Measurements from ENCODE around the gene TTLL10.

Gene TTLL10

GRCh38 chr1:1173793-1174415 is at the start of gene TTLL10:
Gene TTLL10 (plus strand): TSS chr1:1173880. CDS start chr1:1179216, 5,336 bp downstream.
- no peak for DNase-seq

DNA sequence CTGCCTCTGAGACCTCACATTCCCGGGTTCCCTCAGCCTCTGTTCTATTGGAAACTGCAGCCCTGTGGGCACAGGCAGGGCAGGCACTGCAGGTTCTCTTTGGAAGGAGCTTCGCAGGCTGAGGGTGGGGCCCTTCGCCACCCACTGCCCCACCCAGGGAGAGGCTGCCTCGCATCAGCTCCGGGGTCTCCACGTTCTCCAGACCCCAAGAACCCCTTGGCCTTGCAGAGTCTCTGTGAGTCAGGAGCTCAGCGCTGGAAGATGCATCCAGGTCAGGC is 49.2 kb upstream of the TTLL10 start:
- DNase-seq: no peak

GRCh38 chr1:1124786-1125642 is 48.7 kb upstream of the TTLL10 start:
- DNase-seq: no peak

GRCh38 chr1:1125945-1126344 is 47.7 kb upstream of the TTLL10 start:
- DNase-seq: no peak

DNA sequence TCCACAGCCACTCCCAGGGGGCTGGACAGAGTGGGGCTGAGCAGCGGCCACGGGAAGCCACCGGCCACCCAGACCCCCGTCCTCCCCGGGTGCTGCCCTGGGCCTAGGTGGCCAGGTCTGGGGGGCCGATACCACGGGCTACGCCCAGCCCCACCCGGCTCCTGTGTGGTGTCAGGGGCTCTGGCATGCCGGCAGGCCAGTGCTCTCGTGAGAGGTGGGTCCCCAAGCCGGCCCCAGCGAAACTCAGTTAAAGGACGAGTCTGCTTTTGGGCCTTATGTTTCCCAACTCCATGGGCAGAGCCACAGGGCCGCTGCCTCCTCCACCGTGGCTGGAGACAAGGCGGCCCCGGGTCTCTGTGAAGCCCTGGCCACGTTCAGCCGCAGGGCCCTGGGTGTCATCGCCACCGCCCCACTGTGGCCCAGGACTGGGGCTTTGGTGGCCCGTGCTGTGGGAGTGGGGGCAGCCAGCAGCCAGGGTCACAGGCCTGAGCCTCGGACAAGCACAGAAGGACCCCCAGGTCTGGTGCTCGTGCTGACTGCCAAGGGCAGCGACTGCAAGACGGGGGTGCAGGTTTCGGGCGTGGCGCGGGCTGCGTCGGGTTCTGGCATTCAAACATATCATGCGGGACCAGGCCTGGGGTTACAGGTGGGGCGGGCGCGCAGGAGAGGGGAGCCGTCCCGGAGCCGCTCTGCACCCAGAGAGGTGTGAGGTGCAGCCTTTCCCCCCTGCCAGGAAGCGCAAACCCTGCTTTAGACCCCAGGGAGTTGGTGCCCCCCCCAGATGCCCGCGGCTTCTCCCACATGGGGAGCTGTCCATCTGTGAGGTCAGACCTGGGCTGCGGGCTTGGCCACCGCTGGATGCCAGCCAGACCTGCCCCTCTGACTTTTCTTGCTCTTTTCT is 45.9 kb upstream of the TTLL10 start:
- DNase-seq: no peak

GRCh38 chr1:1128454-1129139 is 45.1 kb upstream of the TTLL10 start:
- DNase-seq: no peak

- DNase-seq: no peak
Measured at GRCh38 chr1:1129381-1129821, 44.3 kb upstream of the TTLL10 start.

DNA sequence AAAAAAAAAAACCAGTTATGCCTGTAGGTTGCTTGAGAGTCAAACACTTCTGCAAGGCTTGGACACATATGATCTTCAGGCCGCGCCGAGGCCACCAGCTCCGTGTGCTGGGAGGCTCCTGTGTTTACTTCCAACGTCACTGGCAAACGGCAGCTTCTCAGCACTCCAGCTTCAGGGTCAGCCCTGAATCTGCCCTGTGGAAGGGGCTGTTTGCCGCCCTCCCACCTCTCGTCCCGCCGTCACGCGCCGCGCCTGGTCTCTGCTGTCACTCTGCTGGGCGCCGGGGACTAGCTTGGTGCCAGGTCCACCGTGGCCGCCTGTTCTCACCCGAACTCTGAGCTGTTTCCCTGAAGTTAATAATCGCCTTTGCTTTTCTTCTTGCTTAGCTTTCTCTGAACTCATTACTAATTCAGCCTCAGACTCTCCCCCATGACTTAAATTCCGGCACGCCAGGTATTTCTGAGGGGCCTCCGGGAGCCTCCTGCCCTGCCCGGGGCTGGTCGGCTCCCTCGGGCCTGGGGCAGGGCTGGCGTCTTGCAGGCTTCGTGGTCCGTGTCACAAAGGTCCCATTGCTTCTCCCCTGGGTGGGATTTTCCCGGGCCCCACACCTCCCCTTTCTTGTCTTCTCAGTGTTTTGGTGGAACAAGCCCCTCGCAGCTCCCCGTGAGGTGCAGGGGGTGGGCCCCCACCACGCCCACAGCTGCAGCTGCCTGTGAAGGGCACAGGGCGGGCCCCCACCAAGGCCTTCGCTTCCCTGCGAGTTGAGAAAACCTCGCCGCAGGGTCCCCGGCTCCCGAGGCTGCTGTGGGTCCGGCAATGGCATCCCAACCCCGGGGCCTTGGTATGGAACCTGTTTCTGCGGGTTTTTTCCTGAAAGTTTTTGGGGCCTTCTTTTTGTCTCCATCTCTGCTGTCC is 43.2 kb upstream of the TTLL10 start:
- no peak for DNase-seq

DNA sequence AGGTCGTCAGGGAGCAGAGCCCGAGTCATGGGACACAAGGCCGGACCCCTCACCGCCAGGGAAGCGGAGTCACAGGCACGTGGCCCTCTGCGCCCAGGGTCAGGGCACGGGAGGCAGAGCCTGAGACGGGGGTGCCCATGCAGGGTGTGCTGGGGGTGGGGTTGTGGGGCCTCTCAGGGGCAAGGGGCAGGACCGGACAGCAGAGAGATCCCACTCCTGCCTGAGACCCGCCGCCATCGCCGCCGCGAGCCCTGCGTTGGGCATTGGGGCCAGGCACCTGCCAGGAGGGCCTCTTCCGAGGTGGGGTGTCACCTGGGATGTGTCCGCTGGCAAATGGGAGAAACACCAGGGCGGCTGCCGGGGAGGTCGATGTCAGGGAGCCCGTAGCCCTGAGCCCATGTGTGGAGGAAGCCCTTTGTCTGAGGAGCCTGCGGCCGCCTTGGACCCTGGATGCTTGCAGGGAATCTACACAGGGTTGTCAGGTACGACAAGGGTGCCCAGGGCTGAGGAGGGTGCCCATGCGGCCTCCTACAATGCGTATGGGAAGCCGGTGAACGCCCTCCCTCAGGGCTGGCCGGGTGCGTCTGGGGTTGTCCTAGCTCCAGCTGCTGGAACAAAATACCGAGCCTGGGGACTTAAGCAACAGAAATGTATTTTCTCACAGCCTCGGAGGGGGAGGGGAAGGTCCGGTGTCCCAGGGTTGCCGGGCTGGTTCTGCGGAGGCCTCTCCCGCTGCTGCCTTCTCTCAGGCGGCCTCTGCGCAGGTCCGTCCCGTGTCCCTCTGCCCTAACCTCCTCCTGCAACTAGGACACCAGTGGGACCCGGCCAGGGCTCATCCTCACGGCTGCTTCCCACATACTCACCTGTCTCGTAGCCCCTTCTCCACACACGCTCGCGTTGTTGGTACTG is 41.4 kb upstream of the TTLL10 start:
- no peak for DNase-seq

GRCh38 chr1:1132956-1133750 is 40.5 kb upstream of the TTLL10 start:
- DNase-seq: no peak

DNA sequence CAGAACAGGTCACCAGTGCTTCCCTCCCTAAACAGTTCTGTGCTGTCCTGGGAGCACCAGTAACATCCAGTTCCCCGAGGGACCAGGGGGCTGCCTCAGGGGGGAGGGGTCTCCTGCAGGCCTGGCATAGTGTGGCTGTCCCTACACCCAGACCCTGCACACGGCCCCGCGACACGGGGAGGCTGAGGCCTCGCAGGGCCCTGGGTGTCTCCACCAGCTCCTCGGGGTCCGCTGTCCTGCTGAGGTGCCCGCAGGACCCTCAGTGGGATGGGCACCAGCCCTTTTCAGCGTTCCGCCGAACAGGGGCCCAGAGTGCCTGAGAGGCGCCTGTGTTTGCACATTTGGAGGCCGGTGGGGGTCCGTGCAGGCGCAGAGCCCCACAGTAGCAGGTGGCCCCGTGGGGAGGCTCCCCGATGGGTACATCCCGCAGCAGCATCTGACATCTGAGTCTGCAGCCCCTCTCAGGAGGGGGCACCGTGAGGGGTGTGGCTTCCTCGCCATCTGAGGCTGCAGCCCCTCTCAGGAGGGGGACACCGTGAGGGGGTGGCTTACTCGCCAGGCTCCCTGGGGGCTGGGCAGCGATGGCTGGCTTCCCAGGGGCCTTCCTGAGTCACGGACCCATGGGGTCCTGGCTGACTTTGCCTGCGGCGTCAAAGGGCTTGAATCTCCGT is 39.2 kb upstream of the TTLL10 start:
- no peak for DNase-seq

- no peak for DNase-seq
Measured at GRCh38 chr1:1135339-1136136, 38.1 kb upstream of the TTLL10 start.

DNA sequence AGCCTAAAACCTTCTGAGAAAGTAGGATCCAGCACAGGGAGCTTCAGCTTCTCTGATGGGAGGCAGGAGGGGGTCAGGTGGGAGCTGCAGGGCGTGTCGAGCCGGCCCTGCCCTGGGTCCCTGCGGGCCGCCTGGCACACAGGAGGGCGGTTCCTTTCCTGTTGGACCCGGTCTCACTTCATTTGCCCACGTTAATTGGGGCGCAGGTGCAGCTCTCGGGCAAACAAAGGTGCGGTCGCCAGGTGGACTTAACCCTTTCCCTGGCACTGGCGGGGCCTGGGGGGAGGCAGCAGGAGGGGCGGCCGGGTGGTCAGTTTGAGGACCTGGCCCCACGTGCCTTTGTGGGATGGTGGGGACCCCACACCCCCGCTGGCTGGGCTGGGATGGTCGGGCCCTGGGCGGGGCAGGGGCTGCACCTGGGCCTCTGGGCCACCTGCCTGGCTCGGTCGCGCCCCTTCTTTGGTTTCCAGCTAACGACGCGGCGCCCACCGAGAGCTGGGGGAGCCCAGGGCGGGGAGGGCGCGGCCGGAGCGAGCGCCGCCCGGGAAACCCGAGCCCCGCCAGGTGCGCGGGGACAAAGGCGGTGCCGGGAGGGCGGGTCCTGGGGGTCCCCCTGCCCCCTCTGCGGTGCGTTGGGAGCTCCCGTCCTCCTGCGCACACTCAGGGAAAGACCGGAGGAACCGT is 37.0 kb upstream of the TTLL10 start:
- no peak for DNase-seq

DNA sequence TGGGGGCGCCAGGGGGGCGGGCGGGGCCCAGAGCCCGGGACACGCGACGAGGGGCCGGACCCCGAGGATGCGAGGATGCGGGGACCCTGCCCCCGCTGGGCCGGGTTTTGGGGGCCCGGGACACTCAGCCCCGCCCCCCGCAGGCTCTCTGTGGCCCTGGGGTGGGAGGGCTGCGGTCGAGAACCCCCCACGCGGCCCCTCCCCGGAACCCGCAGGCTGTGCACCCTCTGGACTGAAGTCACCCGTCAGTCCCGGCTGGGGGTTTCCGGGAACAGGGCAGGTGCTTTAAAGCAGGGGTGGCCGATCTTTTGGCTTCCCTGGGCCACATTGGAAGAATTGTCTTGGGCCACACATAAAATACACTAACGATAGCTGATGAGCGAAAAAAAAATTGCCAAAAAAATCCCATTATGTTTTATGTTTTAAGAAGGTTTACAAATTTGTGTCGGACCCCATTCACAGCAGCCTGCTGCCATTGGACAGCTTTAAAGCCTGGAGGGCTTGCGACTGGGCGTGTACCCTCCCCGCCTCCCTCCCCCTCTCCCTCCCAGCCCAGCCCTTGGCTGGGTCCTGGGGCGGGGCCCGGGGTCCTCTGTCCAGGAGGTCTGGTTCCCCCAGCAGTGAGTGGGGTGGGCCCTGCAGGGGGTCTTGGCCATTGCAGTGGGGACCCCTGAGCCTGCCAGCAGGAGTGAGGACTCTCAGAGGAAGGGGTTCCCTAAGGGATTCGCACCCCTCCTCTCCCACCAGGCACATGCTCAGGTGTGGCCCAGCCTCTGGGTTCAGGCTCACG is 36.2 kb upstream of the TTLL10 start:
- no peak for DNase-seq

DNA sequence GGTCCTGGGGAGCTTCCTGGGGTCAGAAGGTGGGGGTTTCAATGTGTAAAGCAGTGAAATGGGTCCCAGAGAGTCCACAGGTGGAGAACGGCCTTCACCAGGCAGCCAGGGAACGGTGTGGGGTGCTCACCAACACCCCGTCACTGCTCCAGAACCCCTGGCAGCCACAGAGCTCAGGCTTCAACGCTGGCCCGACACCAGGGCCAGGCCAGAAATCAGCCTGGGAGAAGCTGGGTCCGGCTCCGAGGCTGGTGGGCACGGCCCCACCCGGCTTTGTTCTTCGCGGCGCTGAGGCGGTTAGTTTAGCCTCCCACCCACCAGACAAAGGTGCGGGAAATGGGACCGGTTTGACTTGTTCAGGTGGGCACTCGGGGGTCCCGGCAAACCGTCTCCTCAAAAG is 33.0 kb upstream of the TTLL10 start:
- no peak for DNase-seq

DNA sequence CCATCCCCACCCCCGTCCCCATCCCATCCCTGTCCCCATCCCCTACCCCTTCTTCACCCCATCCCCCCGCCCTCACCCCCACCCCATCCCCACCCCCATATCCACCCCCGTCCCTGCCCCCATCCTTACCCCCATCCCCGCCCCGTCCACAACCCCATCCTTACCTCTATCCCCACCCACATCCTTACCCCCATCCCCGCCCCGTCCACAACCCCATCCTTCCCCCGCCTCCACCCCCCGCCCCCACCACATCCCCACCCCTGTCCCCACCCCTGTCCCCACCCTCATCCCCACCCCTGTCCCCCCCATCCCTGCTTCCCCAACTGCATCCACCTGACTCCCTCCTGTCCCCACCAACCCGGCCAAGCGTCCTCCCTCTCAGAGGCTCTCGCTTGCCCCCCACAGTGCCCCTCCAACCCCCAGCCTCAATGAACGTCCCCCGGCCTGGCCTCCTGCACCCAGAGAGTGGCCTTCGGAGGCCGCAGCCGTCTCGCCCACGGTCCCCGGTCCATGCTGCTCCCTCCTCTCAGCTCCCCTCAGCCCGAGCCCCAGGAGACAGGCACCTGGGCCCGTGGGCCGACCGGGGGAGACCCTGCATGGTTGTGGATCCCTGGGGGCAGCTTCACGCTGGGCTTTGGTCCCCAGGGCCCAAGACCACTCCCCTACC is 32.3 kb upstream of the TTLL10 start:
- no peak for DNase-seq
